ENCODE data around the gene ONECUT1.

DNA sequence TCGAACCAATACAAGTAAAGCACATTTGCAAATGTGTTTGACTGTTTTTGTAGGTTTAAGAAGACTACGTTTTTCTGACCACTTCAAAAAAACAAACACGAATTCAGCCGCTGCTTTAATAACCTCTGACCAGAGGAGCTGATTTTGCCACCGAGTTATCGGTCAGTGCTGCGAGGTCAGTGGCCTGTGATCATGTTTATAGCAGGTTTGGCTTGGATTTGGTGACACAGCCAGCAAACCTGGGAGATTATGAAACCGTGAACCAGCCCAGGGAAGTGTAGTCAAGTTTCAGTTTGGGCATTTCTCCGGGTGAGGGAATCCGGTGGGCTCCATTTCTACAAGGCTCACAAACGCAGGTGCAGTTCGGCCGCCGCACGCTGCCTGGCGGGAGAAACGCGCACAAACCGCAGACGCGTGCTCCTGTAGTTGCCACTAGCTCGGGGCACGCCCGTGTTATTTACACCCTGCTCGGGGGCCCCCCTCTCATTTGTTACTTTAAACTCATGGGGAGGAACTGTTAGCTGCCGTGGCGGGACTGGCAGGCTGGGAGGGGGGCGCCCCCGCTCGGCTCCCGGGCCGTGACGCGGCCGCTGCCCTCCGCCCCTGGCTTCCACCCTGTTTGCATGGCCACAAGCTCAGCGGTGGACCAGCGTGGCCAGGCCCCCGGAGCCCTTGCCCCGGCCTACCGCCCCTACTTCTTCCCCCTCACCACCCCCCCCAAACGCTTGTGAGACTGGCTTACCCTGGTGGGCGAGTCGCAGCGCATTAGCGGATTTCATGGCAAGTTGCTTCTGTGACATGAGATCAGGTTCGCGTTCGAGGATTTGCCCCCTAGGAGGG, 13.6 kb upstream of the ONECUT1 start:
- TF ChIP-seq, protein P1, sequence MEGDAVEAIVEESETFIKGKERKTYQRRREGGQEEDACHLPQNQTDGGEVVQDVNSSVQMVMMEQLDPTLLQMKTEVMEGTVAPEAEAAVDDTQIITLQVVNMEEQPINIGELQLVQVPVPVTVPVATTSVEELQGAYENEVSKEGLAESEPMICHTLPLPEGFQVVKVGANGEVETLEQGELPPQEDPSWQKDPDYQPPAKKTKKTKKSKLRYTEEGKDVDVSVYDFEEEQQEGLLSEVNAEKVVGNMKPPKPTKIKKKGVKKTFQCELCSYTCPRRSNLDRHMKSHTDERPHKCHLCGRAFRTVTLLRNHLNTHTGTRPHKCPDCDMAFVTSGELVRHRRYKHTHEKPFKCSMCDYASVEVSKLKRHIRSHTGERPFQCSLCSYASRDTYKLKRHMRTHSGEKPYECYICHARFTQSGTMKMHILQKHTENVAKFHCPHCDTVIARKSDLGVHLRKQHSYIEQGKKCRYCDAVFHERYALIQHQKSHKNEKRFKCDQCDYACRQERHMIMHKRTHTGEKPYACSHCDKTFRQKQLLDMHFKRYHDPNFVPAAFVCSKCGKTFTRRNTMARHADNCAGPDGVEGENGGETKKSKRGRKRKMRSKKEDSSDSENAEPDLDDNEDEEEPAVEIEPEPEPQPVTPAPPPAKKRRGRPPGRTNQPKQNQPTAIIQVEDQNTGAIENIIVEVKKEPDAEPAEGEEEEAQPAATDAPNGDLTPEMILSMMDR (IDR thresholded peaks at IDR 0.05 in 2 of 3, conservative IDR thresholded peaks at IDR 0.05 in 1 of 3; ENCODE audit: borderline replicate concordance in 1 of 3, insufficient read depth in 1 of 3, low read depth in 2 of 3, low read length in 2 of 3): no peak
- TF ChIP-seq MAX (IDR thresholded peaks at IDR 0.05) (no peak), EZH2 (IDR thresholded peaks at IDR 0.05) (no peak), POLR2AphosphoS5 (IDR thresholded peaks at IDR 0.05; ENCODE audit: low read depth, low read length) (no peak), RAD21 (IDR thresholded peaks at IDR 0.05; ENCODE audit: low read depth) (no peak), POLR2A (IDR thresholded peaks at IDR 0.05; ENCODE audit: borderline replicate concordance, extremely low read depth, insufficient read depth, insufficient read length) (no peak), JUND (IDR thresholded peaks at IDR 0.05) (no peak), TCF7L2 (IDR thresholded peaks at IDR 0.05; ENCODE audit: borderline replicate concordance, extremely low read depth, insufficient read depth, insufficient read length) (no peak), ATF3 (IDR thresholded peaks at IDR 0.05) (no peak)
- TF ChIP-seq, protein P2, sequence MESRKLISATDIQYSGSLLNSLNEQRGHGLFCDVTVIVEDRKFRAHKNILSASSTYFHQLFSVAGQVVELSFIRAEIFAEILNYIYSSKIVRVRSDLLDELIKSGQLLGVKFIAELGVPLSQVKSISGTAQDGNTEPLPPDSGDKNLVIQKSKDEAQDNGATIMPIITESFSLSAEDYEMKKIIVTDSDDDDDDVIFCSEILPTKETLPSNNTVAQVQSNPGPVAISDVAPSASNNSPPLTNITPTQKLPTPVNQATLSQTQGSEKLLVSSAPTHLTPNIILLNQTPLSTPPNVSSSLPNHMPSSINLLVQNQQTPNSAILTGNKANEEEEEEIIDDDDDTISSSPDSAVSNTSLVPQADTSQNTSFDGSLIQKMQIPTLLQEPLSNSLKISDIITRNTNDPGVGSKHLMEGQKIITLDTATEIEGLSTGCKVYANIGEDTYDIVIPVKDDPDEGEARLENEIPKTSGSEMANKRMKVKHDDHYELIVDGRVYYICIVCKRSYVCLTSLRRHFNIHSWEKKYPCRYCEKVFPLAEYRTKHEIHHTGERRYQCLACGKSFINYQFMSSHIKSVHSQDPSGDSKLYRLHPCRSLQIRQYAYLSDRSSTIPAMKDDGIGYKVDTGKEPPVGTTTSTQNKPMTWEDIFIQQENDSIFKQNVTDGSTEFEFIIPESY (IDR thresholded peaks at IDR 0.05; ENCODE audit: extremely low read depth, insufficient replicate concordance, low read length): no peak

Data from HCT116 (cell line).